NCI-H345 treated with DMSO at 0.1 percent for 48 hours (cell line): ENCODE results near the gene E4F1.
"Not testable (repeated sequence)": the region's sequence is repeated elsewhere in the genome, so short reads cannot be mapped to it uniquely, and the experiment has no call there.

Experiments used
- DNase-seq: peaks from one replicate; lab custom pipeline; 2025; ENCODE audit not compliant: unreplicated experiment; lab: John Stamatoyannopoulos, UW

E4F1 gene

DNA sequence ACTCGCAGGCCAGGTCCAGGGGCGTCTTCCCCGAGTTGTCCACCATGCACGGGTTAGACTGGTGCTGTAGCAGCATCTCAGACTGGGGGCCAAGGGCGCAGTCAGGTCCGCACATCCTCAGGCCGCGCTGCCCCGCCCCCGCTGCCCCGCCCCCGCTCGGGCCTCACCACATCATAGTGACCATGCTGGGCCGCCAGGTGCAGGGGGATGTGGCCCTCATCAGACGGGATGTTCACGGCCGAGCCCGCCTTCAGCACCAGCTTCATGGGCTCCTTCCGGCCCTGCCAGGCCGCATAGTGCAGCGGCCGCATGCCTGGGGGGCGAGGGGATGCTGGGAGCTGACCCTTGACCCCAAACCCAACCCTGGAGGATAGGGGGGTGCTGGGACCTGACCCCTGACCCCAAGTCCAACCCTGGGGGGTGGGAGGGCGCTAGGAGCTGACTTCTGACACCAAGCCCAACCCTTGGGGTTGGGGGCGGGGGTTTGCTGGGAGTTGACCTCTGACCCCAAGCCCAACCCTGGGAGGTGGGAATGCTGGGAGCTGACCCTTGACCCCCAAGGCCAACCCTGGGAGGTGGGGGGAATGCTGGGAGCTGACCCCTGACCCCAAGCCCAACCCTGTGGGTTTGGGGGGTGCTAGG is 34.0 kb upstream of the E4F1 start:
- DNase-seq = no peak

DNA sequence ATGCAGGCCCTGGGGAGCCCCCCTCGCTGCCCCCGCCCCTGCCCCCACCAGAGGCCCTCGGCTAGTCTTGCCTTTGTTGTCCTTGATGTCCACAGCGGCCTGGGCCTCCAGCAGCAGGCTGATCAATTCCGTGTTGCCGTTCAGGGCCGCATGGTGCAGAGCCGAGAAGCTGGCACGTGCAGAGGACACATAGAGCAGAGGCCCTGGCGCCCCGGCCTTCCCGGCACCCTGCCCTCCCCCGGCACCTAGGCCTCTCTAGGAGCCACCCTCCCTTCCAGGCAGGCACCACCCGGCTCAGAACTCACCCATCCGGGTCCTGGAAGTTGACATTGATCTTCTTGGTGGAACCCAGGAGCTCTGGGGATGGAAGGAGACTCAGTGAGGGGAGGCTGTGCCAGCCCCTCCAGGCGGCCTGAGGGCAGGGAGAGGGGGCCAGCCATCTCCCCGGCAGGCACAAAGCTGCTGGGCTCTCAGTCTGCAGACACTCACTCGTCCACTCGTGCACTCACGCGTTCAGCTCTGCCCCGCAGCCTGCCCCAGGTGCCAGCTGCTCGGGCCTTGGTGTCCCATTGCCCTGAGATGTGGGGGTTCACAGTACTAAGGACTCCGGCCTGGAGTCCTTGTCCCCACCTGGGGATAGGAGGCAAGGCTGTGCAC is 33.3 kb upstream of the E4F1 start:
- no peak for DNase-seq

DNA sequence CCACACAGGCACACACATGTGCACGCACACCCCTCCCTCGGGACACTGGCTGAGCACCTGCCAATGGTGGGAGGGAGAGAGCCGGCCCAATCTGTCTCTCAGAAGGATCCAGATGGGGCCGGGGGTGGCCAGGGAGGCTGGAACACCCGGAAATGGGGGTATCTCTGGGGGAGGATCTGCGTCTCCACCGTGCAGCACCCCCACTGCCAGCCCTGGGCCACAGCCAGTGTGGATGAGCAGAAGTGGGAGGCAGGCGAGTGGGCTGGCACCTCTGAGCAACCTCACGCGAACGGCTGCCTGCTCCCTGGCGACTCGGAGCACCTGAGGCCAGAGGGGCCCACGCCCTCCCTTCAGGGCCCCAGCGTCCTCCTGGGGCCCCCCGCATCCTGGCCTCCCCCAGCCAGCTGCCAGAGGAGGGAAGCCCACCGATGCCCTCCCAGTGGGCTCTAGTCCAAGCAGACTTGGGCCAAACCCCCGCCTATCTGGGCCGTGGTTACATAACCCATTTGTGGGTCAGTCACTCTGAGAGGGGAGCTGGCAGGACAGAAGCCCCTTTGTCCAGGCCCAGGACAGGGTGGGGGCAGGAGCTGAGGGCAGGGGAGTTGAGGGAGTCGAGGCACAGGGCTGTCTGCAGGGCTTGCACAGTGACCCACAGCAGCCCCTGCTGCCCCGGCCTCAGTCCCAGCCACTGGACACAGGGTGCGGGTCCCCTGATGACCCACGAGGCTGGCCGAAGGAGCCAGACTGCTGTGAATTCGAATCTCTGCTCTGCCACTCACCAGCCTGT is 32.5 kb upstream of the E4F1 start:
- DNase-seq = no peak

DNA sequence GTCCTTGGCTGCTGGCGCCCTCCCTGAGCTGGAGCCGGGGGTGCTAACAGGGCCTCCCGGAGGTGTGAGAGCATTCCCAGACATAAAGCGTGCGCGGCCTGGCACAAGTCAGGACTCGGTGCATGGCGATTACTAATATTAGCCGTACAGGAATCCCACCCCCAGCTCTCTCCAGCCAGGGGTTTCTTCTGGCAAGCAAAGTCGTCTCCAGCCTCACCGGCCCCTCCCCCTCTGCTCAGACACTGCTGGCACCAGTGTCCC is 32.0 kb upstream of the E4F1 start:
- no peak for DNase-seq

DNA sequence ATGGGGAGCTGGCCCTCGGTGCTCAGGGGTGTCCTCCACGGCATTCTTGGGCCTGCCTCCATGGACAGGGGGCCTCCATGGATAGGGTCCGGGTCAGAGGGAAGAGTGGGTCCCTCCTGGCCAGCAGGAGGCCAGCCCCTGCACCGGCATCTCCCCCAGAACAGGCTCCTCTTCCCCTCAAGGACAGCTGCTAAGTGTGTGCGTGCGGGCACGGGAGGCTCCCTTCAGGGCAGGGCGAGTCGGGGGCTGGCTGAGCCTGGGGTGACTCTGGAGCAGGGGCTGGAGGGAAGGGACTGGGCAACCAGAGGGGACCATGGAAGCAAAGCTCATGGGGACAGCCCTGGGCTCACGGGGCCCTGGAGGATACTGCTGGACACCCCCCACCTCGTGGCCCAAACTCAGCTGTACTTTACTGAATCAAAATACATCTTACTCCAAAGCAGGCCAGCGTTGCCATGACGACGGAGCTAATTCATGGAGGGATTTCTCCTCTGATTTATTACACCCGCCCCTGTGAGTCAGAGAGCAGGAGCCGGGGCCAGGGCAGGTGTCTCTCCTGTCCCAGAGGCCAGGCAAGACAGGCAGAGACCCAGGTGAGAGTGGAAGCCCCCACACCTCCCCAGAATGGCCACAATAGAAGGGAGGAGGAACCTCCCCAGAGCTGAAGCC is 29.1 kb upstream of the E4F1 start:
- DNase-seq = no peak

DNA sequence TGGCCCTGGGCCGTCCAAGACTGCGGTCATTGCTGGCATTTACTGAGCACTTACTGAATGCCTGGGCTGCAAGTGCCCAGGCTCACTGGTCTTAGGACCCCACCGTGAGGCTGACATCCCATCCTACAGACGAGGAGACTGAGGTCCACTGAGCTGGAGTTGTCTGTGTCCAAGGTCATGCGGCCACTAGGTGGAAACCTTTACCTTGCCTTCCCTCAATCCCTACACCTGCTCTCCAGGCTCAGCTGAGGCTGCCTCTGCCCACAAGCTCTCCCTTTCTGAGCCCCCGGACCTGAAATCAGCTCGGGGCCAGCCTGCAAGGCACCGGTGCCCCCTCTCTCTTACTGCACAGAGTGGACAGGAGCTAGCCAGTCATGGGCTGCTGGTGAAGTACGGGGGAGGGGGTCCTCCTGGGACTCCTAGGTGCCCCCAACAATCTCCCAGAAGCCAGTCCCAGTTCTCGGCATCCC is 28.5 kb upstream of the E4F1 start:
- peak; percentile 35 for DNase-seq

DNA sequence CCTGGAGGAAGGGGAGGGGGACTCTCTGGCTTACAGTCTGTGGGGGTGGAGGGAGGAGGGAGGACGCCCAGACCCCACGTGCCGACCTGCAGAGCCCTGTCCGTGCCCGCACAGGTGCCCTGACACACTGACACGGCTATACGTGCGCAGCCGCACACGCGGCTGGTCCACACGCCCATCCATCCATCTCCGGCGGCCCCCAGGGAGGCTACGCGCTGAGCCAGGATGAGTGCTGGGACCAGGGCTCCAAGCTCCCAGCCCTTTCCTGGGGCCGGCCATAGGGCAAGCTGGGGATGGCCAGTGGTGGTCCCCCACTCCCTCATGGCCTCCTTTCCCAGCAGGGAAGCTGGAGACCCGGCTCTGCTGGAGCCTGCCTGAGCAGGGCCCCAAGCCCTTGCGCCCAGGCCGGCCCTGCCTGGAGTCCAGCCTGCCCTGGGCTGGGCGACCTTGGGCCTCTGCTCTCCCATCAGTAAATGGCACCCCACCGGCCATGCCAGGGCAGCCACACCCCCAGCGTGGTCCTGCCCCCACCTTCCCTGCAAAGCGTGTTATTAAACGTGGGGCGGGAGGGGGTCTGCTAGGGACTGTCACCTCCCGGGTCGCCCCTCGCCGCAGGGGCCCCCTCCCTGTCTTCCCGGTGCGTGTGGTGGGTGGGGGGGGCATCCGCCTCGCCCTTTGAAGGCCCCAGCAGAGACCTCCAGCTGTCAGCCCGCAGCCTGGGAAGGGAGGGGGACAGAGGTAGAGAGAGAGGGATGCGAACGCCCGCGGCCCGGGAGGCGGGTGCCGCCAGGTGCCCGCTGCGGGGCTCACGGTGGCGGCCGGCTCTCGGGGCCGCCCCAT is 27.8 kb upstream of the E4F1 start:
- DNase-seq = no peak

DNA sequence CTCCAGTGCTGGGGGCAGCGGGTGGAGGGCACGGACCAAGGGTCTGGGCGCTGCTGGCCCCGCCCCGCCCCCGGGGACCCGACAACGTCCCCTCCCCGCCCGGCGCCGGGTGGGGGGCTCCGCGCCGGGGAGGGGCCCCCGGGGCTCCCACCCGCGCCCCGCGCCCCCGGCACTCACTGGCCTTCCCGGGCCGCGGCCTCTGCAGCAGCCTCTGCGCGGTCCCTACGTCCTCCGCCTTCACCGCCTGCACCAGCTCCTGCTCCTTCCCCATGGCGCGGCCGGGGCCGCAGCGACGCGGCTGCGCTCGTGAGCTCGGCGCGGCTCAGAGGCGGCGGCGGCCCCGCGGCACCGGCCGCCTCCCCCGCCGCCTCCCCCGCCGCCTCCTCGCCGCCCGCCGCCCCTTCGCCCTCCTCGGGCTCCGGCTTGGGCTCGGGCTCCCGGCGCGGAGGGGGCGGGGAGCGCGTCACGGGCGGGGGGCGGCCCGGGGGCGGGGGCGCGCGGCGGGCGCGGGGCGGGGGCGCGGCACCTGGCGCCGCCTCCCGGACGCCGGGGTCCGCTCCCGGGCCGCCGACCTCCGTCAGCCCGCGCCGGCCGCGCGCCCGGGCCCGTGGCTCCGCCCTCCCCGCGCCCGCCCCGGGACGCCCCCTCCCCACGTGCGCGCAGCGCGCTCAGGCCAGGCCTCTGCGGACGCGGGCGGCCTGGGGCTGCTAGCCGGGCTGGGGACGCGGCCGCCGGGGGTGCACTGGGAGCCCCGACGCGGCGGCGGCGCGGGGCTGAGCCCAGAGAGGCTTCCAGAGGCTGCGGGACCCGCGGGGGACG is 27.0 kb upstream of the E4F1 start, which contains the start of gene CASKIN1:
CASKIN1 (minus strand) TSS at position 444 of the 819 bp plus-strand sequence; CDS start at position 271, 173 bp downstream.
- no peak for DNase-seq

DNA sequence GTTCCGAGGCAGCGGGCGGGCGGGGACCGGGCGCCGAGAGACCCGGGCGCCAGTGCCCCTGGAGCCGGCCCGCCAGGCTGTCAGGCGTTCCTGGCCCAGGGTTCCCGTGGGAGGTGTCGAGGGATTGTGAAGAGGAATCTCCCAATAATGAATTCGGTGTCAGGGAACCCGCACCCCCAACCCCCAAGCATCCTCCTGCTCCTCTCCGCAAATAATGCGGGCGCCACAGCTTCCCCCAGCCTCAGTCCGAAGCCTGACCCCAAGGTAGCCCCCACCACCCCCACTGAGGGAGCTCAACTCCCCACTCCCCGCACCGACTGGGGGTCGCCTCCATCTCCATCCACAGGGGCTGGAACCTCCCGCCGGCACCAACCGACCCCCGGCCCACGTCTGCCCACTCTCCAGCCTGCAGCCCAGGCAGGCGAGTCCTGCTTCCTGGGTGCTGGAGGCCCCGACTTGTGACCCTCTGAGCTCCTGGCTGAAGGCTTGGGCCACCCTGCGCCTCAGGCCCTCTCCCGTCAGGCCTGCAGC is 26.3 kb upstream of the E4F1 start:
- no peak for DNase-seq

DNA sequence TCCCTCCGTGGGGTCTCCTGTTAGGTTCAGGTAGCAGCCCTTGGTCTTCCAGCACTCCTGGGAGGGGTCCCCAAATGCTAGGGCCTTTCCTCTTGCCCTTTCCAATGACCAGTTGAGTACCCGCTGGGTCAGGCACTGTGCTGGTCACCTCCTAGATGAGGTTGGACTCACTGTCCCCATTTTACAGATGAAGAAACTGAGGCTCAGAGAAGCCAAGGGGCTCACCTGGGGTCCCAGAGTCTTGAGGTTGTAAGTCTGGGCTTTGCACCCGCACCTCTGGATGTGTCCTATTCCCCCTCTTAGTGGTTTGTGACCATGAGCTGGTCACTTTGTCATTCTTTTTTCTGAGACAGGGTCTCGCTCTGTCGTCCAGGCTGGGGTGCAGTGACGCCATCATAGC is 25.6 kb upstream of the E4F1 start:
- DNase-seq = no peak

DNA sequence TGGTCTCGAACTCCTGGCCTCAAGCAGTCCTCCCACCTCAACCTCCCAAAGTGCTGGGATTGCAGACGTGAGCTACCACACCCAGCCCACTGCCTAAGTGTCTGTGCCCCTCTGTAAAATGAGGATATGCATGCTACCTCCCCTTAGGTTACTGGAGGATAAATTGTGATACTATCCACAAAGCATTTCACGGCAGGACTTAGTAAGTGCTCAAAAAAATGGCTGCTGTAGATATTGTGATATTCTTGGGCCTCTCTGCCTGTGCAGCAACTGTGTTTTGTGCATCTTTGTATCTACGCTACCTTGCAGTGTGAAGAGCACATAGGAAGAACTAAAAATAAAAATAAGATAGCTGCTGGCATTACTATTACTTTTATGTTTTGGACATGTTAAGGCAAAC is 25.1 kb upstream of the E4F1 start:
- DNase-seq = no peak

DNA sequence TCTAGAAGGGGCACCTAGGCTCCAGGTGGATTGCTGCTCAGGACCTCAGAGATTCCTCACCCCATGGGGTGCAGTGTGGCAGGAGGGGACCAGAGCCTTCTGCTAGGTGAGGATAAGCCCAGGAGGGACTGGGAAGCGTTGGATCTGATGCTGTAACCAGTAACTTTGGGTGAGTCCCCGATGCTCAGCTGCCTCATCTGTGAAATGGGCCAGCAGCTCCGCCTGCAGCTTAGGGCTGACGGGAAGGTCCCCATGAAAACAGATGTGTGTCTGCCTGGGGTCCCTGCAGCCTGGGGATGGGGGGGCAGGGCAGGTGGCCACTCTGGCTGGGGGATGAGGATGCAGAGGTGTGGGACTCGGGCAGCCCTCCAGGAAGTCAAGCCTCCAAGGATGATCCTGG is 24.3 kb upstream of the E4F1 start:
- no peak for DNase-seq

DNA sequence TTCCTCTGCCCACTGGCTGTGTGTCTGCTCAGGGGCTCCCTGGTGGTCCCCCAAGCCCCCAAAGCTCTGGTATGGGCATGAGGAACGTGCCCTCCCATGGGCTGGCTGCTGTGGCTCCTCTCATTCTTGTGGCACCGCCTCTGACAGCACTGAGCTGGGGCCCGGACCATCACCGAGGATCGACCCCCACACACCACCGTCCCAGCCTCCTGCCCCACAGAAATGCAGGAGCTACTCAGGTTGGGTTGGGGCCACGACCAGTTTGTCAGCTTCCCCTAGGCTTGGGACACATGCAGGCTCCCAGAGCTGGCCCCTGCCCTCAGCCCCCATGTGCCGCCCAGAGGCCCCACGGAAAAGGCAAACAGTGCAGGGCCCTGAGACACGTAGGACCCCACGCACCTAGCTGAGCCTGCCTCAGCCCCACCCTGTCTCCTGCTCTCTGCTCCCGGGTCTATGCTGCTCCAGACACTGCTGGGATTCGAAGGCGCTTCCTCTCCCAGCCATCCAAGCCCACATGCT is 23.7 kb upstream of the E4F1 start:
- no peak for DNase-seq

DNA sequence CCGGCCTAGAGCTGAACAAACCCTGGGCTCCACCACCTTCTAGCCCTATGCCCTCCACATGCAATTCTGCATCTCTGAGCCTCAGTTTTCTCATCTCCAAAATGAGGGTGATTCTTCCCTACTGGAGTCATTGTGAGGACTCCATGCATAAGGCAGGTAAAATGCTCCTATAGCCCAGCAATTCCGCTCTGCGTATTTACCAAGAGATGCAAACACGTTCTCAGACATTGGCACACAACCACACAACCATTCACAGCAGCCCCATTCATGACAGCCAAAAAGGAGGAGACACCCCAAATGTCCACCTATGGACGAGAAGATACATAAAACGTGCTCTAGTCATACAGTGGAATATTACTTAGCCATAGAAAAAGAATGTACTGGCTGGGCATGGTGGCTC is 23.1 kb upstream of the E4F1 start:
- no peak for DNase-seq

DNA sequence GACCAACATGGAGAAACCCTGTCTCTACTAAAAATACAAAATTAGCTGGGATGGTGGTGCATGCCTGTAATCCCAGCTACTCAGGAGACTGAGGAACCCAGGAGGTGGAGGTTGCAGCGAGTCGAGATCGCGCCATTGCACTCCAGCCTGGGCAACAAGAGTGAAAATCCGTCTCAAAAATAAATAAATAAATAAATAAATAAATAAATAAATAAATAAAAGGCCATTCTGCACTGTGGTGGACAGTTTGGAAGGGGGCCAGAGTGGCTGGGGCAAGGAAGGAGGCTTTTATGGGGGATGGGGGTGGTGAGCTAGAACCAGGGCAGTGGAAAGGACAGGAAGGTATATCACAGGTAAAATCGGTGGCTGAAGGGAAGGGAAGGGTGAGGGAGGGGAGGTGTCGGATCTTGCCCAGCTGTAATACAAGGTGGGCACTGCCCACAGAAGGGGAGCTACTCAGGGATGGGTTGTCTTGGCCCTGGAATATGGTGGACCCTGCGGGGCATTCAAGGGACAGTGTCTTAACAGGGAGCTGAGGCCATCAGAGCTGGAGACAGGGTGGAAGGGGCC is 20.2 kb upstream of the E4F1 start:
- DNase-seq = not testable (repeated sequence)

DNA sequence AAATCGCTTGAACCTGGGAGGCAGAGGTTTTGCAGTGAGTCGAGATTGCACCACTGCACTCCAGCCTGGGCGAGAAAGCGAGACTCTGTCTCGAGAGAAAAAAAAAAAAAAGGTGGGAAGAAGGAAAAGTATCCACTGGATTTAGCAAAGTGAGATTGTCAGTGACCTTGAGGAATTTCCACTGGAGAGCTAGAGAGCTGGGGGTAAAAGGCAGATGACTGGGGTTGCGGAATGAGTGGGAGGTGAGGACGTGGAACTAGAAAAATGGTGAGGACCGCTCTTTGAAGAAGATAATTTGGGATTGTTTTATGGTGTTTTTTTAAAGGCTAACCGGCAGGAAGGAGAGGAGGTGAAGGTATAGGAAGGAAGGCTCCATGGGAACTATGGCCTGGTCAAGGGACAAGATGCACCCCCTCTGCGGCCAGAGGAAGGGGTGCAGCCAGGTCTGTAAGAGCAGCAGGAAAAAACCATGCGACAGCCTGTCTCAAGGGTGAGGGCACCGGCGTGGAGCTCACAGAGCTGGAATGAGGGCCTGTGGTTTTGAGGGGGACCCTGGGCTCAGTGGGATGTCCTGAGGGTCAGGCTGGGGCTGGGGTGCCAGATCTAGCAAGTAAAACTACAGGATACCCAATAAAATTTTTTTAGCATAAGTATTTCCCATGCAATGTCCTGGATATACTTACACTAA is 18.8 kb upstream of the E4F1 start:
- DNase-seq = no peak

DNA sequence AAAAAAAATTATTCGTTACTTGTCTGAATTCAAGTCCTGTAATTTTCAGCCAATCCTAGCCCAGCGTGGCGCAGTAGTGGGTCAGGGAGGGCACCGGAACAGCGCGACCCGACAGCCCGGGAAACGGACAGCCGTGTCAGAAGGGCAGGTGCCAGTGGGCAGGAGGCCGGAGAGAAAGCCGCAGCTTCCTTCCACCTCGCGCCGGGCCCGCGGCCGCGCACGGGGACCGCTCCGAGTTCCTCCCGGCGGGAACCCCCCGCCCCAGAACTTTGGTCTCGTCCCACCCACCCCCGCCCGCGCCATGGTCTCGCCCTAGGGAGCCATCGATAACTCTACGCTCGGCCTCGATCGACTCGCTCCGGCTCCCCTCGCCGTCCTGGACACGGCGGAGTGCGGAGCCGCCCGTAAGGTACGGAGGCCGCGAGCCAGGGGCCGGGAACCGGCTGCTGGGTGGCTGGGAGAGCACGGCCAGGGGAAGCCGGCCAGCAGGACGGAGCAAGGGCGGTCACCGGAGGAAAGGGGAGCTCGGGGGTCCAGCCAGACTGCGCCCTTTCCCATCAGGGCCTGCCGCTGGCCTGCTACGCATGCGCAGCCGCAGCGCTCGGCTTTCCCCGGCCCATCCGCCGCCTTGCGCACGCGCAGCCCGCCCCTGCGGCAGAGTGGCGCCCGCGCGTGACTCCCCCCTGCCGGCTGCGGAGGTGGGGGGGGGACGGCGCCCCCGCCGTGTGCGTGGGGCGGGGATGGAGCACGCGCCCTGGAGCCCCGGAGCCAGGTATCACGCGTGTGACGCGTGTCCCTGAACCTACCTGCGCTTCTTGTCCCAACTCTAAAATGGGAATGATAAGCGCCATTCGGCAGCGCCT is 18.1 kb upstream of the E4F1 start, which contains the start of gene MLST8:
MLST8 (plus strand) TSS at position 351 of the 863 bp plus-strand sequence. CDS start 632 bp downstream, outside the sequence.
- peak; percentile 84 for DNase-seq

DNA sequence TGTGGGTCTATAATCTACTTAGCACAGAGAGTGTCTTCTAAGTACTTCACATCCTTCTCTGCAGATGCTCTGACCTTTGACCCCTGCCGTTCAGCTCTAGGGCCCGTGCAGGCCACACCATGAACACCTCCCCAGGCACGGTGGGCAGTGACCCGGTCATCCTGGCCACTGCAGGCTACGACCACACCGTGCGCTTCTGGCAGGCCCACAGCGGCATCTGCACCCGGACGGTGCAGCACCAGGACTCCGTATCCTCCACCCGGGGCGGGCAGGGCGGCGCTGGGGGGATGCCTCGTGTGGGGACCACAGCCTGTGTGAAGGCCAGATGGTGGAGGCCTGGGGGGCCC is 17.5 kb upstream of the E4F1 start:
- no peak for DNase-seq
